Right lobe of liver (tissue), 6 donors: ENCODE measurements around the gene KCNH1. TPM values are rescaled to one million over a fixed set of nuclear protein-coding genes. Genes with fewer than 3 reads are reported as not detected.
"Not testable (repeated sequence)": the region's sequence is repeated elsewhere in the genome, so short reads cannot be mapped to it uniquely, and the experiment has no call there.

Experiments used
- ATAC-seq, 4 donors: fragments of 200-7000 bp; cut with Tn5 transposase; one replicate each; pipeline ENCODE4 v1.9.1; 2020; ENCODE audit warnings: mild to moderate bottlenecking in 4 of 4, moderate library complexity in 4 of 4
- DNase-seq, 3 donors: peaks; one replicate each; pipeline ENCODE4 v3.0.0-alpha.2; 2020
- H3K27ac ChIP-seq, 3 donors: fragments of 200-600 bp; one replicate each; pipeline ENCODE4 v1.8.0; 2022
- H3K27me3 ChIP-seq, 2 donors: fragments of 200-600 bp; one replicate each; pipeline ENCODE4 v1.8.0; 2022
- H3K36me3 ChIP-seq, 4 donors: fragments of 200-600 bp; sonication (generic) in 1 of 4; one replicate each; pipeline versions ENCODE4 v1.5.1 to v1.8.0; 2017 to 2022; ENCODE audit warnings: control low read depth in 1 of 4
- H3K4me1 ChIP-seq, 4 donors: fragments of 200-600 bp; sonication (generic) in 1 of 4; one replicate each; pipeline versions ENCODE4 v1.5.1 to v1.8.0; 2017 to 2022; ENCODE audit warnings: control low read depth in 1 of 4
- H3K4me3 ChIP-seq, 3 donors: fragments of 200-600 bp; one replicate each; pipeline ENCODE4 v1.8.0; 2022
- H3K9me3 ChIP-seq, 4 donors: fragments of 200-600 bp; sonication (generic) in 1 of 4; one replicate each; pipeline versions ENCODE4 v1.5.1 to v1.8.0; 2017 to 2022; ENCODE audit warnings: control low read depth in 1 of 4
- CTCF ChIP-seq, 4 donors: fragments of 200-600 bp in 3 of 4; fragments of 450-650 bp in 1 of 4; IDR thresholded peaks; one replicate each; pipeline versions ENCODE4 v1.5.1 to v1.8.0; 2016 to 2022; ENCODE audit warnings: antibody characterized with exemption in 4 of 4, mild to moderate bottlenecking in 2 of 4
- POLR2A ChIP-seq: fragments of 450-650 bp; IDR thresholded peaks from one replicate; pipeline ENCODE4 v1.6.1; 2017; ENCODE audit warnings: antibody characterized with exemption, mild to moderate bottlenecking
- WGBS: methylation state at CpG from one replicate; pipeline ENCODE4 v1.1.6; 2018; ENCODE audit warnings: low coverage, low lambda C conversion rate; ENCODE audit not compliant: insufficient coverage; ENCODE audit errors: missing lambda C conversion rate; 5-methylcytosine and 5-hydroxymethylcytosine counted together
- intact Hi-C, 2 donors: fragments of 100-400 bp; cut with DNase I; formaldehyde crosslinking; loops; one replicate each; pipeline versions ENCODE4 v1.11.2 to v1.14.1; 2022
- total RNA-seq, 6 experiments: library from RNA; depleted of rRNA in 2 of 6; stranded (reverse); fragments of >200 nt in 2 of 6; fragmentation: NEBNext Ultra II Directional in 3 of 6; extraction: Animal tissue kit (Norgen Biotek cat#: 25700) in 3 of 6; gene quantifications; one replicate each; pipeline versions ENCODE4 v1.1.0 to v1.2.4, GENCODE V29; 2016 to 2023
- donor health status: DM: no; HTN: yes; CAD: no.
- donor health status: DM: no; HTN: no; CAD: no.
- donor health status: DM: no; HTN: no; CAD: no.
- donor health status: DM: no; HTN: yes; CAD: no.
- donor health status: DM: no; HTN: yes; CAD: no.

Gene KCNH1
- total RNA-seq, 6 experiments from 2014 or later, result not detected

GRCh38 chr1:211082824-211083223, 51.1 kb downstream of the KCNH1 start:
- Histone ChIP-seq H3K4me3 (no peak overlapping the region), H3K4me1 (no peaks in the 10 kb centered on the region), H3K36me3 (no peaks in the 10 kb centered on the region), H3K9me3 (no peaks in the 10 kb centered on the region), H3K27ac (no peak overlapping the region), H3K27me3 (no peaks in the 10 kb centered on the region)
- 37% methylated on average over 3 of the region's 5 CpGs for WGBS
- TF ChIP-seq CTCF (IDR thresholded peaks at IDR 0.05) (no peak), POLR2A (no peak)
- DNase-seq (no peak), ATAC-seq (peak; percentile 33 to 64 (median 42))
- intact Hi-C loops, result no loop called here

DNA sequence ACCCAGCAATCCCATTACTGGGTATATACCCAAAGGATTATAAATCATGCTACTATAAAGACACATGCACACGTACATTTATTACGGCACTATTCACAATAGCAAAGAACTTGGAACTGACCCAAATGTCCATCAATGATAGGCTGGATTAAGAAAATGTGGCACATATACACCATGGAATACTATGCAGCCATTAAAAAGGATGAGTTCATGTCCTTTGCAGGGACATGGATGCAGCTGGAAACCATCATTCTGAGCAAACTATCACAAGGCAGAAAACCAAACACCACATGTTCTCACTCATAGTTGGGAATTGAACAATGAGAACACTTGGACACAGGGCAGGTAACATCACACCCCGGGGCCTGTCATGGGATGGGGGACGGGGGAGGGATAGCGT, 52.5 kb downstream of the KCNH1 start:
- H3K4me3 ChIP-seq, H3K4me1 ChIP-seq, DNase-seq, H3K9me3 ChIP-seq, intact Hi-C loops, H3K27me3 ChIP-seq, H3K27ac ChIP-seq, ATAC-seq, H3K36me3 ChIP-seq: not testable (repeated sequence)
- WGBS, result 93% methylated on average over 2 of the region's 5 CpGs

DNA sequence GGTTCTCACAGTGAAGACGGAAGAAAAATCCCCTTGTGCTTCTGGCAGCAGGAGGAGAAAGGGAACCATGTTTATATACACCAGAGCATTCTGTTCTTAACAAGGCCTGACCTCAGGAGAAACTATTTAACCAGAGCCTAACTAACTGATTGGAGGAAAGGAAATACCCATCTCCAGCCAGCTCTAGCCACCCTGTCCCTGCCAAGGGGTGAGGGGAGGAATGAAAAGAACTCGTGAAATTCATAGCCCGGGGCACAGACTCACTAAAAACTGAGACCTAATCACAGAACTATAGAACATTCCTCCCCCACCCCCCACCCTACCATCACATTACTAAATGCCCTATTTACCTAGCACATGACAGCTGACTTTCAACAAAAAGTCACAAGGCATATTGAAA, 65.0 kb downstream of the KCNH1 start:
- intact Hi-C loops, result no loop called here
- H3K27me3 ChIP-seq, result no peaks in the 10 kb centered on the region
- WGBS, result 49% methylated on average over 3 of the region's 3 CpGs
- H3K4me1 ChIP-seq, result no peaks in the 10 kb centered on the region
- ATAC-seq, result no peak
- H3K36me3 ChIP-seq, result no peaks in the 10 kb centered on the region
- no peak overlapping the region for H3K27ac ChIP-seq
- no peak for DNase-seq
- no peaks in the 10 kb centered on the region for H3K9me3 ChIP-seq
- TF ChIP-seq CTCF (IDR thresholded peaks at IDR 0.05) (no peak), POLR2A (no peak)
- no peak overlapping the region for H3K4me3 ChIP-seq

GRCh38 chr1:211066781-211067384, 67.1 kb downstream of the KCNH1 start:
- ATAC-seq (no peak), DNase-seq (no peak)
- Histone ChIP-seq H3K4me3 (no peak overlapping the region), H3K4me1 (no peaks in the 10 kb centered on the region), H3K27ac (no peak overlapping the region), H3K9me3 (no peaks in the 10 kb centered on the region), H3K27me3 (no peaks in the 10 kb centered on the region), H3K36me3 (no peaks in the 10 kb centered on the region)
- 49% methylated on average over 2 of the region's 7 CpGs for WGBS
- TF ChIP-seq CTCF (IDR thresholded peaks at IDR 0.05), result no peak
- no peak for TF ChIP-seq POLR2A
- intact Hi-C loops, result no loop called here

- intact Hi-C loops, H3K4me1 ChIP-seq, DNase-seq, H3K27ac ChIP-seq, H3K4me3 ChIP-seq, H3K36me3 ChIP-seq, H3K9me3 ChIP-seq, H3K27me3 ChIP-seq, ATAC-seq: not testable (repeated sequence)
- 38% methylated on average over 3 of the region's 3 CpGs for WGBS
These were observed 92.1 kb downstream of the KCNH1 start for GRCh38 chr1:211041838-211042237.

DNA sequence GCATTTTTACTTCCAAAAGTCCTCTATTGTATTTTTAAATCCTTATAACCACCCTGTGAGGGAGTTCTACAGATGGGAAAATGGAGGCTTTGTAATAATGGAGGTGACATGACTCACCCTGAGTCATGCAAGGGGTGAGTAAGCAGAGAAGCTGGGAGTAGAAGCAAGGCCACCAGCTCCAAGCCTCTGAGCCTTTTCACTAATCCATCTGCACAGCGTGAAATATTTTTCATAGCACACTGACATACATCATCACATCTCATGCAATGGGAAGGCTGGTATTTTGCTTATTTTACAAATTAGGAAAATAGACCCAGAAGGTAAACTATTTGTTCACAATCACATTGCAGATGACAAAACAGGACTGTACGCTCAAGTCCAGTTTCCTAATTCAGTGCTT, 96.9 kb downstream of the KCNH1 start:
- Histone ChIP-seq H3K27ac (no peak overlapping the region), H3K4me1 (no peaks in the 10 kb centered on the region), H3K4me3 (no peak overlapping the region), H3K36me3 (no peaks in the 10 kb centered on the region), H3K27me3 (no peaks in the 10 kb centered on the region), H3K9me3 (no peaks in the 10 kb centered on the region)
- ATAC-seq, result no peak
- DNase-seq, result no peak
- WGBS, result 58% methylated on average over 2 of the region's 2 CpGs
- intact Hi-C loops, result no loop called here
- TF ChIP-seq POLR2A, result no peak
- no peak for TF ChIP-seq CTCF (IDR thresholded peaks at IDR 0.05)
